Activated B cell treated with CpG ODN at 0.5 μM for 24 hours (primary cell): ENCODE results near the gene BEGAIN. TPM values are rescaled to one million over a fixed set of nuclear protein-coding genes. Genes with fewer than 3 reads are reported as not detected.

Source experiments
- ATAC-seq: fragments of 200-7000 bp; cut with Tn5 transposase; one replicate; pipeline ENCODE4 v1.10.0; 2021; ENCODE audit warnings: low read depth, mild to moderate bottlenecking, moderate library complexity
- CTCF ChIA-PET: fragments of 350-600 bp; sonication (Branson Sonifier 250); formaldehyde crosslinking; loops from one replicate; lab custom pipeline; 2021; ENCODE audit warnings: antibody characterized with exemption; lab: Charles Lee
- POLR2A ChIA-PET: fragments of 350-600 bp; sonication (Branson Sonifier 250); formaldehyde crosslinking; loops from one replicate; lab custom pipeline; 2021; ENCODE audit warnings: antibody characterized with exemption; lab: Charles Lee
- DNase-seq: peaks from one replicate; pipeline ENCODE4 v3.0.0; 2022
- H3K27ac Mint-ChIP-seq: one replicate; pipeline ENCODE4 v1.8.0; 2020; ENCODE audit warnings: mixed read lengths
- H3K27me3 Mint-ChIP-seq: one replicate; pipeline ENCODE4 v1.8.0; 2021; ENCODE audit warnings: mixed read lengths
- H3K36me3 Mint-ChIP-seq: one replicate; pipeline ENCODE4 v1.8.0; 2021; ENCODE audit warnings: low read depth, mixed read lengths
- H3K4me1 Mint-ChIP-seq: one replicate; pipeline ENCODE4 v1.8.0; 2021; ENCODE audit warnings: mixed read lengths
- H3K4me3 Mint-ChIP-seq: one replicate; pipeline ENCODE4 v1.8.0; 2020; ENCODE audit warnings: mild to moderate bottlenecking, mixed read lengths
- H3K9me3 Mint-ChIP-seq: one replicate; pipeline ENCODE4 v1.8.0; 2020; ENCODE audit warnings: mixed read lengths
- intact Hi-C: fragments of 100-400 bp; cut with micrococcal nuclease; formaldehyde crosslinking; loops from one replicate; pipeline ENCODE4 v1.15.1; 2024
- total RNA-seq: library from RNA; stranded (reverse); gene quantifications from 2 replicates; pipeline ENCODE4 v1.2.3, GENCODE V29; 2022
- TF ChIP-seq, protein P1 (sequence below): fragments of 200-600 bp; IDR thresholded peaks from one replicate; pipeline ENCODE4 v1.8.0; 2022; ENCODE audit warnings: antibody characterized with exemption, mild to moderate bottlenecking

Gene BEGAIN
- total RNA-seq, 1 donor from 2014 or later, result not detected

DNA sequence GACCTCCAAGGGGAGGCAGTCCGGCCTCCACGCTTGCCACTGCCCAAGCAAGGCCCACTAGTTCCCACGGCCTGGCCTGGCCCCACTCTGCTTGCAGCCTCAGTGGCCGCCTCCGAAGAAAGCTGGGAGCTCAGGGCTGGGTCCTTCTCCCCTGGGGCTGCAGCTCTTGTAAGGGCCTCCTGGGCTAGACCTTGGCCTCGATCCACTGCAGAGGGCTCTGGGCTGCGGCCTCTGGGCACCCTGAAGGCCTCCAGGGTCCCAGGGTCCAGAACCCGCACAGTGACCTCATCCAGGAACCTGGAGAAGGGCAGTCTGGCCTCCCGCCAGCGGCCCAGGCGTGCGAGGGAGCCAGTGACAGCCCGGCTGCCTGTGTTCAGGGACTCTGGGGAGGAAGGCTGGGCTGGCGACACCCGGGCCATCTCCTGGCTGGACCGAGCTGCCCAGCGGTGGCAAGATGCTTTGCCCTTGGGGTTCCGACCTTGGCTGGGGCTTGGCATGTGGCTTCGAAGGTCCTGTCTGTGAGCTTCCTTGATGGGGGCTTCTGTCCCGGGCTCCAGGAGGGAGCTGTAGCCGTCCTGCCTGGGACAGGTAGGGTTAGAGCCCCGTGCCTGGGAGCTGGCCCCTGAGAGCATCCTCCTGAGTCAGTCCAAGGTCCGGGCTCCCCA is 9.8 kb downstream of the BEGAIN start:
- H3K4me1 Mint-ChIP-seq, result peaks cover 5% of the 10 kb centered on the region
- CTCF ChIA-PET, result no interaction called here
- H3K36me3 Mint-ChIP-seq, result no peaks in the 10 kb centered on the region
- H3K27ac Mint-ChIP-seq, result no peak overlapping the region
- no peak for ATAC-seq
- intact Hi-C loops, result no loop called here
- TF ChIP-seq, protein P1, sequence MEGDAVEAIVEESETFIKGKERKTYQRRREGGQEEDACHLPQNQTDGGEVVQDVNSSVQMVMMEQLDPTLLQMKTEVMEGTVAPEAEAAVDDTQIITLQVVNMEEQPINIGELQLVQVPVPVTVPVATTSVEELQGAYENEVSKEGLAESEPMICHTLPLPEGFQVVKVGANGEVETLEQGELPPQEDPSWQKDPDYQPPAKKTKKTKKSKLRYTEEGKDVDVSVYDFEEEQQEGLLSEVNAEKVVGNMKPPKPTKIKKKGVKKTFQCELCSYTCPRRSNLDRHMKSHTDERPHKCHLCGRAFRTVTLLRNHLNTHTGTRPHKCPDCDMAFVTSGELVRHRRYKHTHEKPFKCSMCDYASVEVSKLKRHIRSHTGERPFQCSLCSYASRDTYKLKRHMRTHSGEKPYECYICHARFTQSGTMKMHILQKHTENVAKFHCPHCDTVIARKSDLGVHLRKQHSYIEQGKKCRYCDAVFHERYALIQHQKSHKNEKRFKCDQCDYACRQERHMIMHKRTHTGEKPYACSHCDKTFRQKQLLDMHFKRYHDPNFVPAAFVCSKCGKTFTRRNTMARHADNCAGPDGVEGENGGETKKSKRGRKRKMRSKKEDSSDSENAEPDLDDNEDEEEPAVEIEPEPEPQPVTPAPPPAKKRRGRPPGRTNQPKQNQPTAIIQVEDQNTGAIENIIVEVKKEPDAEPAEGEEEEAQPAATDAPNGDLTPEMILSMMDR, result no peak
- H3K4me3 Mint-ChIP-seq, result no peak overlapping the region
- POLR2A ChIA-PET, result no interaction called here
- H3K9me3 Mint-ChIP-seq, result peaks cover 2% of the 10 kb centered on the region
- no peak for DNase-seq
- H3K27me3 Mint-ChIP-seq, result peaks cover 4% of the 10 kb centered on the region

DNA sequence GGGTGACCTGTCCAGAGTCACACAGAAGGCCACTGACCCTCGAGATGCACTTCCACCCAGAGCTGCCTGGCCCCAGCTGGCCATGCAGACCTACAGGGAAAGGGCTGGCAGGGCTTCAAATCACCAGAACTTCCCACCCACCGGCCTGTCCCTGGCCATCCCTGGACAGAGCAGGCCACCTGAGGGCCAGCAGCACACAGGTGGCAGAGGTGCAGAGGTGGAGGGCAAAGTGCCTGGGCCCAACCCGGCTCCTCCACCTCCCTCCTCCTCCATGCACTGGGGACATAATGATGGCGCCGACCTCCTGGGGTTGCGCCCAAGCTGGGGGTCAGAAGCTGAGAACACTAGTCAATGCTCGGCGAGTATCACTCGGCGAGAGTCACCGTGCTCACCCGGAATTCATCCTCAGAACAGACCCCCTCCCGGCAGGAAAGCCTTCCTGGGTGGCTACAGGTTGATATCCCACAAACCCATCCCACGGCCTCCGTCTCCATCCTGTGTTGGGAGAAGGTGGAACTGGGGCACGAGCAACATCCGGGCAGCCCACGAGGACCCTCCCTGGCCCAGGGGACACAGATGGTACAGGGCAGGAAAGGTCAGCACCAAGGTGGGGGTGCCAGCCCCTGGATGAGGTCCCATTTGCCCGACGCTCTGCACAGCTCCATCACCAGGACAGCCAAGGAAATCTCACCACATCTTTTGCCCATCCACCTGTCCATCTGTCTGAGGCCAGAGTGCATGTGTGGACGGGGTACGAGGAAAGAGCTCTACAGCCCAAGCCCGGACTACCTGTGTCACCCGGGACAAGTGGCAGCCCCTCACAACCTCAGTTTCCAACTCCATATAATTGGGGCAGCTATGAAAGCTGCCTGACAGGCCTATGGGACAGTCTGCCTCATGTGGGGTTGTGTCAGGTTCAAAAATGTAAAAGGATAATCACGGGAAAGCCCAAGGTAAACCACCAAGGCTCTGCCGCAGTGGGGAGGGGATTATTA is 10.8 kb downstream of the BEGAIN start:
- intact Hi-C loops, result no loop called here
- peaks cover 2% of the 10 kb centered on the region for H3K9me3 Mint-ChIP-seq
- CTCF ChIA-PET, result no interaction called here
- DNase-seq (no peak), ATAC-seq (no peak)
- H3K4me3 Mint-ChIP-seq, result no peak overlapping the region
- H3K4me1 Mint-ChIP-seq, result peaks cover 6% of the 10 kb centered on the region
- no peaks in the 10 kb centered on the region for H3K36me3 Mint-ChIP-seq
- POLR2A ChIA-PET, result no interaction called here
- TF ChIP-seq, protein P1, result no peak
- no peak overlapping the region for H3K27ac Mint-ChIP-seq
- peaks cover 11% of the 10 kb centered on the region for H3K27me3 Mint-ChIP-seq

DNA sequence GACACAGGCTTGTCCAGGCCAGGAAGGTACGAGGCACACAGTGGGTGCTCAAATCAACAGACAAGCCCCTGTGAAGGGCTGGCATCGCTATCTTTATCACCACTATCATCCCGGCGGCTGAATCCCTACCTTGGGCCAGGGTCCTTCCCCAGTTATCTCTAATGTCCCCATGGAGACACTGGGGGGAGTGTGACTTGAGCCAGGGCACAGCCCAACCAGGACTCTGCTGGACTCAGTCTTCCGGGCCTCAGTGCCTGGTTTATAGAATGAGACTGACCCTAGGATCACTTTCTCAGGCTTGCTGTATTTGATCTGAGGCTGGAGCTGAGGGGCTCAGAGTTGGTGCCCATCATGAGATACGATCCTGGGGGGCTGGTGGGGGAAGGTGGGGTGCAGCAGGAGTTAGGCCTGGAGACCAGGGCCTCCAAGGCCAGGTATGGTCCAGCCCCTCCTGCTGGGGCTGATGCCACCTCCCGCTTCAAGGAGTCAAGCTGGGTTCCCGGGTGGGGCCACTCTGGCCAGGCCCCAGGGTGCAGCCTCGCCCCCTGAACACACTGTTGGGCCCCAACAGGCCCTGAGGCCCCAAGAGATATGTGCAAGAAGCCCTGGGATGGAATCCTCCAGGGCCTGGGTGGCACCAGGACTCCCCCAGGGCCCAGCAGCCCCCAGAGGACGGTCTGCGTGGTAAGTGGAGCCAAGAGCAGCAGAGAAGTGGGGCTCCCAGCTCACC is 11.8 kb downstream of the BEGAIN start:
- TF ChIP-seq, protein P1, result no peak
- peaks cover 21% of the 10 kb centered on the region for H3K27me3 Mint-ChIP-seq
- ChIA-PET POLR2A (no interaction called here), CTCF (no interaction called here)
- intact Hi-C loops, result no loop called here
- no peak overlapping the region for H3K27ac Mint-ChIP-seq
- H3K4me3 Mint-ChIP-seq, result no peak overlapping the region
- peaks cover 2% of the 10 kb centered on the region for H3K9me3 Mint-ChIP-seq
- no peak for DNase-seq
- no peaks in the 10 kb centered on the region for H3K36me3 Mint-ChIP-seq
- H3K4me1 Mint-ChIP-seq, result peaks cover 6% of the 10 kb centered on the region
- ATAC-seq, result no peak

DNA sequence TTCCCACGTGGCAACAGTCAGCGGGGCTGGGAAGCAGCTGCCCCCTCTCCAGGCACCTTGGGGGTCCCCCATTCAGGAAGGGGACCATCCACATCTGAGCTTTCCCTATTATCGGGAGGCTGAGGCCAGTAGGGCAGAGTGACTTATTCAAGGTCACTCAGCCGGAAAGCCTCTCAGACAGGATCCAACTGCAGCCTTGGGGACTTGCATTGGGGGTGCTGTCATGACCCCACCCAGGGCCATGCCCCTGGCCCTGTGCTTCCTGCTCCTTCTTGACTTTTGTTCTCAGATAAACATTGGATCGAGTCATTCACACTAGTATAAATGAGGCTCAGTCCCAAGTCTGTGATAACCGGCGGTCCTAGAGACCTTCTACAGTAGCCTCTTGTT is 12.6 kb downstream of the BEGAIN start:
- Mint-ChIP-seq H3K27me3 (peaks cover 23% of the 10 kb centered on the region), H3K4me1 (peaks cover 6% of the 10 kb centered on the region), H3K36me3 (no peaks in the 10 kb centered on the region), H3K27ac (no peak overlapping the region), H3K9me3 (peaks cover 2% of the 10 kb centered on the region), H3K4me3 (no peak overlapping the region)
- intact Hi-C loops, result no loop called here
- ChIA-PET POLR2A (no interaction called here), CTCF (no interaction called here)
- ATAC-seq (no peak), DNase-seq (no peak)
- TF ChIP-seq, protein P1, result no peak
